Measurements from ENCODE around the gene PDE8A. TPM values are rescaled to one million over a fixed set of nuclear protein-coding genes. Genes with fewer than 3 reads are reported as not detected.

PDE8A gene
- total and polyA plus RNA-seq, 2 of the 4 experiments (the other 2 are of a cell fraction) = 32.4 to 35.9 TPM

- no peak for TF ChIP-seq RFX5 (IDR thresholded peaks at IDR 0.05; ENCODE audit: low read depth, low read length)
Observed at GRCh38 chr15:85024509-85025336, 43.1 kb downstream of the PDE8A start (continued).

- H3K36me3 ChIP-seq (ENCODE audit: control insufficient read depth, insufficient read depth, low read length) = no peaks in the 10 kb centered on the region
- H2BK120ac ChIP-seq (ENCODE audit: low read depth, low read length) = no peak overlapping the region
- H3K23ac ChIP-seq (ENCODE audit: low read depth, low read length) = no peak overlapping the region
- peaks cover 18% of the 10 kb centered on the region for H3K4me1 ChIP-seq (ENCODE audit: control insufficient read depth, insufficient read depth, low read length)
- in situ Hi-C loops (cut with MboI; ENCODE audit: low sequenced_read_pairs) = no loop called here
- no peak overlapping the region for H2AFZ ChIP-seq (replicated peaks; ENCODE audit: low read length, poor library complexity)
- H3K4ac ChIP-seq (ENCODE audit: low read depth, low read length) = no peak overlapping the region
- H3K9me1 ChIP-seq (ENCODE audit: insufficient read depth, low read length) = peaks cover 13% of the 10 kb centered on the region
- BruUV-seq (replicated peaks) = no TSS peak
- intact Hi-C loops (cut with micrococcal nuclease) = loop anchor here (5.0 kb wide), 1 partner anchor 33 kb away; no protein-coding TSS in a partner anchor
- CTCF ChIA-PET = no interaction called here
- H4K20me1 ChIP-seq (ENCODE audit: insufficient read depth, low read length) = peaks cover 87% of the 10 kb centered on the region
- dilution Hi-C loops (cut with HindIII; ENCODE audit: low sequenced_read_pairs, unreplicated experiment) = no loop called here
- H3K9ac ChIP-seq (ENCODE audit: low read depth, low read length) = no peak overlapping the region
- H3K56ac ChIP-seq (ENCODE audit: extremely low read depth, insufficient read depth, low read length) = no peak overlapping the region
- H4K91ac ChIP-seq (ENCODE audit: insufficient read depth, low read depth, low read length) = no peak overlapping the region
- DNase-seq (no peak), ATAC-seq (ENCODE audit: low read depth) (no peak)
- POLR2A ChIA-PET (ENCODE audit: unreplicated experiment) = no interaction called here
- no peak overlapping the region for H3K27ac ChIP-seq (ENCODE audit: insufficient read depth, low read length)
- H4K8ac ChIP-seq (ENCODE audit: low read depth in 2 of 2, low read length in 2 of 2) = no peak overlapping the region
- no peak overlapping the region for H3K18ac ChIP-seq (ENCODE audit: low read depth, low read length)
- peaks cover 44 to 92% of the 10 kb centered on the region in 2 experiments for H3K79me1 ChIP-seq (ENCODE audit: low read depth in 1 of 2, low read length in 2 of 2)
- H3K27me3 ChIP-seq (ENCODE audit: control insufficient read depth, insufficient read depth, low read length) = no peaks in the 10 kb centered on the region
- H2AK5ac ChIP-seq (ENCODE audit: low read depth, low read length) = no peak overlapping the region
- H3K9me3 ChIP-seq (ENCODE audit: control insufficient read depth, insufficient read depth, low read length) = no peaks in the 10 kb centered on the region
- no peak overlapping the region for H2AK9ac ChIP-seq (replicated peaks; ENCODE audit: low read depth, low read length, poor library complexity)
- H2BK5ac ChIP-seq (ENCODE audit: low read depth, low read length, poor library complexity, severe bottlenecking) = no peak overlapping the region
- H3K4me2 ChIP-seq (ENCODE audit: low read depth, low read length) = no peak overlapping the region
- no peak overlapping the region for H2BK15ac ChIP-seq (ENCODE audit: low read depth, low read length)
- no peak overlapping the region for H2BK20ac ChIP-seq (ENCODE audit: low read depth, low read length)
- no peak overlapping the region for H4K5ac ChIP-seq (ENCODE audit: low read depth, low read length)
- no peak overlapping the region for H3K4me3 ChIP-seq (ENCODE audit: insufficient read depth, low read depth, low read length)
- H3K14ac ChIP-seq (replicated peaks; ENCODE audit: low read depth, low read length) = no peak overlapping the region
- WGBS, 2 experiments (ENCODE audit: extremely low coverage in 2 of 2, insufficient read length in 1 of 2) = 67% methylated on average over 1 of the region's 4 CpGs; no CpG with 5 or more reads in 1 of the 2 experiments
- TF ChIP-seq POLR2A (IDR thresholded peaks at IDR 0.05; ENCODE audit: low read depth, low read length) (no peak), FOS (IDR thresholded peaks at IDR 0.05; ENCODE audit: low read depth, low read length) (no peak), CTCF (conservative IDR thresholded peaks at IDR 0.05; ENCODE audit: low read depth, low read length) (no peak), RAD21 (IDR thresholded peaks at IDR 0.05; ENCODE audit: low read length) (no peak), BHLHE40 (IDR thresholded peaks at IDR 0.05; ENCODE audit: low read depth, low read length) (no peak), MAFK (IDR thresholded peaks at IDR 0.05; ENCODE audit: low read depth, low read length) (no peak), SMC3 (IDR thresholded peaks at IDR 0.05; ENCODE audit: low read depth, low read length) (no peak), RFX5 (IDR thresholded peaks at IDR 0.05; ENCODE audit: low read depth, low read length) (no peak), CHD1 (IDR thresholded peaks at IDR 0.05; ENCODE audit: low read depth, low read length) (no peak), CEBPB (IDR thresholded peaks at IDR 0.05; ENCODE audit: low read depth, low read length) (no peak)
- TF ChIP-seq, protein P1, sequence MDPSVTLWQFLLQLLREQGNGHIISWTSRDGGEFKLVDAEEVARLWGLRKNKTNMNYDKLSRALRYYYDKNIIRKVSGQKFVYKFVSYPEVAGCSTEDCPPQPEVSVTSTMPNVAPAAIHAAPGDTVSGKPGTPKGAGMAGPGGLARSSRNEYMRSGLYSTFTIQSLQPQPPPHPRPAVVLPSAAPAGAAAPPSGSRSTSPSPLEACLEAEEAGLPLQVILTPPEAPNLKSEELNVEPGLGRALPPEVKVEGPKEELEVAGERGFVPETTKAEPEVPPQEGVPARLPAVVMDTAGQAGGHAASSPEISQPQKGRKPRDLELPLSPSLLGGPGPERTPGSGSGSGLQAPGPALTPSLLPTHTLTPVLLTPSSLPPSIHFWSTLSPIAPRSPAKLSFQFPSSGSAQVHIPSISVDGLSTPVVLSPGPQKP (IDR thresholded peaks at IDR 0.05; ENCODE audit: borderline replicate concordance, low read depth, low read length) = no peak
Observed at GRCh38 chr15:85025516-85026251, 44.0 kb downstream of the PDE8A start.
